GM19193 (cell line): ENCODE data around the gene ITGB3BP.

ENCODE experiments used
- POLR2A ChIP-seq: IDR thresholded peaks from 4 replicates; pipeline ENCODE4 v1.6.1; 2011; ENCODE audit not compliant: insufficient read depth, insufficient read length; ENCODE audit errors: extremely low read depth

ITGB3BP gene

GRCh38 chr1:63403386-63403785 is 119.6 kb downstream of the ITGB3BP start:
- TF ChIP-seq POLR2A = no peak

GRCh38 chr1:63401945-63402344 is 121.1 kb downstream of the ITGB3BP start:
- no peak for TF ChIP-seq POLR2A
